HG03521 (cell line): ENCODE results near the gene ADGRV1.
"Not testable (repeated sequence)": the region's sequence is repeated elsewhere in the genome, so short reads cannot be mapped to it uniquely, and the experiment has no call there.

ENCODE experiments used
- ATAC-seq: cut with Tn5 transposase; IDR thresholded peaks from one replicate; pipeline ENCODE4 v1.9.1; 2021; ENCODE audit warnings: mild to moderate bottlenecking, moderate library complexity; ENCODE audit not compliant: unreplicated experiment

Gene ADGRV1

DNA sequence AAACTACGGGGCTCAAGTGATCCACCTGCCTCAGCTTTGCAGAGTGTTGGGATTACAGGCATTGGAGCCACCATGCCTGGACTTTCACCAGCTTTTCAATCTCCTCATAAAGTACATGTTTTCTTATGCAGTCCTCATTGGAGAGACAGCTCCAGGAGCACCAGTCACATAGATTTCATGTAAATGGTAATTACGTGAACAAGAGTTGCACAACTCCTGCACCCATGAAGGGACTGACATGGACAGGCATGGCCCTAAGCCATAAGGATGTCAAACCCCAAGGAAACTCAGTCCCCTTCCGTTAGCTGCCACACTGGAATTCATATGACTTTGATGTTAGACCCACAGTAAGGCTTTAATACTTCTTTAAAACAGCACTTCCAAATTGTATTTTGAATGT is 7.6 kb upstream of the ADGRV1 start:
- ATAC-seq: no peak

DNA sequence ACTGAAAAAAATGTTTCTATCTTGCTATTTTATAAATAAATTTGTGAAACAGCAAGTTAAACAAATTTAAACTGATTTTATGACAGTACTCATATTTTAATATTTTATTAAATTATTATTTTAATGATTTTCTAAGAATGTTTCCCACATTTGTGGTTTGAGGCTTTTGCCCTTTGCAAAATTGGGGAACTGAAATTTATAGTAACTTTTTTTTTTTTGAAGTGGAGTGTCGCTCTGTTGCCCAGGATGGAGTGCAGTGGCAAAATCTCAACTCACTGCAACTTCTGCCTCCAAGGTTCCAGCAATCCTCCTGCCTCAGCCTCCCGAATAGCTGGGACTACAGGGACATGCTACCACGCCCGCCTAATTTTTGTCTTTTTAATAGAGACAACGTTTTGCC is 7.2 kb upstream of the ADGRV1 start:
- ATAC-seq: no peak

DNA sequence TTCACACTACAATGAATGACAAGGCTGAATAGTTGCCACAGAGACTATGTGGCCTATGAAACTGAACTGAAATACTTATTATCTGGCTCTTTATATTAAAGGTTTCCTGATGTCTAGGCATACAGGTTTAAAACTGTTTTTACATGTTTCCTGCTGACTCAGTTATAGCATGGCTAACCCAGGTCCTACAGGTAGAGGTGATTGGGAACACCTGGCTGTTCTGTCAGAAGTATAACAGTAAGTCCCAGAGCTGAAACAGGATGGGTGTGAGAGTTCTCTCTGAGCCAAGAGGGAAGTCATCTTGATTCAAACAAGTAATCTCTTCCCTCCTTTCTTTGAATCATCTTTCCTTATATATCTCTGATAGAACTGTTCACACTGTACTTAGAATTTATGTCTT is 4.9 kb upstream of the ADGRV1 start:
- ATAC-seq: no peak

DNA sequence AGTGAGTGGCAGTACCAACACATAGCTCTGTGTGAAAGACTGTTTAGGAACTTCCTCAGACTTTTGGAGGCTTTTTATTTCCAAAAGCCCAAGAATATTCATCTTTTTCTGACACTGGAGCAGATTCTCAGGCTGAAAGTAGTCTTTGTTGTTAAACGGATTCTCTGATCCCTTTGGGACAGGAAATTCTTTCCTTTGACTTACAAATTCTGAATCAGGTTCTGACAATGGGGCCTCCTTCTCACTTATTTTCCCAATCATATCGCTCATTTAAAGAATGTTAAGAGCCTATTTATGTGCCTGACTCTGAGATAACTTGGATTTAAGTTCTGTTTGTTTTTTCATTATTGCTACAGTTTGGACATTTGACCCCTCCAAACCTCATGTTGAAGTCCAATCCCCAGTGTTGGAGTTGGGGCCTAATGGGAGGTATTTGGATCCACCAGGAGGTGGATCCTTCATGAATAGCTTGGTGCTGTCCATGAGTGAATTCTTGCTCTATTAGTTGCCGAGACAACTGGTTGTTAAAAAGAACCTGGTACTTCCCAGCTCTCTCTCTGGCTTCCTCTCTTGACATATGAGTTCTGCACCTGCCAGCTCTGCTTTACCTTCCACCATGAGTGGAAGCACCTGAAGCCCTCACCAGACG is 4.1 kb upstream of the ADGRV1 start:
- no peak for ATAC-seq

DNA sequence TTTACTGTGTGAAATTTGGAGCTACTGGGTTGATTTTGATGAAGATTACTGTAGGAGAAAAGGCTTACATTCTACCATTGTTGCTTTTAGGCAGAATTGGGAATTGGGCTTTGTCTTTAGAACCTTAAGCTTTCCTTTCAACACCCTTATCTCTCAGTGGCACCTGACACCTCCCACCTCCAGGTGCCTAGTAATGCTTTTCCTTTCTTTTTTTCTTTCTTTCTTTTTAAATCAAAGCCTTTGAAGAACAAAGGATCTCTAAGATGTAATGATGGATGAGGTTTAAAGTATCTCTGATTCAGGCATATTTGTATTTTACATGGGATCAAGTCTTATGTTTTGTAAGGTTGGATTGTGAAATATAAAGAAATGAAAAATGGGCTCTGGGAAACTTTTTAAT is 2.9 kb upstream of the ADGRV1 start:
- no peak for ATAC-seq

DNA sequence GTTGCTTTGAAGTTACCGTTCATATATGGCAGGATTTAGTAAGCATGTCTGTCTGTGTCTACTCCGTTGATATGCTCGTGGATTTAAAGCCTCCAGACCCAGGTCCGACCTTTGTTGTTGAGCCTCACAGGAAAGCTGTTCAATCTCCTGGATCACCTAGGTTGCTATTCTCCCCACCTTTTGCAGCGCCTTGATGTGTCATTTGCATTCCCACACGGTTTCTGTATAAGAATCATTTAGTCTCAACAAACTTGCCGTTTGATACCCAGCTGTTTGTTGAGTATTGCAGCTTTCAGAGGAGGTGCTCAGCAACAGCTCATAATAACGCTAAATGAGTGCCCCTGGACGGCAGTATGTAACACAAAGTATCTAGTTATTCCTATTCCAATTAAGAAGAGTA is 1.2 kb upstream of the ADGRV1 start:
- ATAC-seq: no peak

DNA sequence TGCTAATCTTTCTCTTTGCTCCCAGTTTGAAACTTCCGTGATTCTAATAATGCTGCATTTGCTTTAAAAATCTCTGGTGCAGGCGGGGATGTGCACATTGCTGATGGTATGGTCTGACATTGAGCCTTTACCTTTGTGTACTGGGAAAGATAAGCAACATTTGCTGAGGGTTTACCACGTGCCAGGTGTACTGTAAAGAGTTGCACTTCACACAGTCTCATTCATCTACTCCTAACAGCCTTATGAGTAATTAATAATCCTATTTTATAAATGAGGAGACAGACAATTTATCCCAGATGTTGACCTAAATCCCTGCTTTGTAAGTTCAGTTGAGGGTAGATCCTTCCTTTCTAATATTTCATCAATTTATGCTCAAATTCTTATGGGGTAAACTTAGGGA is 726 bp upstream of the ADGRV1 start:
- ATAC-seq: no peak

DNA sequence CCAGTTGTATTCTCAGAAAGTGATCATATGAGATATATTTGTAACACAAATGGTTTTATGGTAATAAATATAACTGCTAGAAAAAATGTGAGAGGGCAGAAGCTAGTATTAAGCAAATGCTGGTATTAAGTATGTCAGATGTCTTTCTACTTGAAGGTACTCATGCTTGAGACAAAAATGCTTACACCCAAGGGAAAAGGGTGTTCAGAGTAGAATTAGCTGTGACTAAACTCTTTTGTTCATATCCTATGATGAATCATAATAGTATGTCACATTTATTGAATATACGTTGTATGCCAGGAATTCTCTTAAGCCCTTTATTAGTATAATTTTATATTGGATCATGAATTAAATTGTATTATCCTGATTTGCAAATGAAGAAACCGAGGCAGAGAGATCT is 2.2 kb downstream of the ADGRV1 start:
- no peak for ATAC-seq

DNA sequence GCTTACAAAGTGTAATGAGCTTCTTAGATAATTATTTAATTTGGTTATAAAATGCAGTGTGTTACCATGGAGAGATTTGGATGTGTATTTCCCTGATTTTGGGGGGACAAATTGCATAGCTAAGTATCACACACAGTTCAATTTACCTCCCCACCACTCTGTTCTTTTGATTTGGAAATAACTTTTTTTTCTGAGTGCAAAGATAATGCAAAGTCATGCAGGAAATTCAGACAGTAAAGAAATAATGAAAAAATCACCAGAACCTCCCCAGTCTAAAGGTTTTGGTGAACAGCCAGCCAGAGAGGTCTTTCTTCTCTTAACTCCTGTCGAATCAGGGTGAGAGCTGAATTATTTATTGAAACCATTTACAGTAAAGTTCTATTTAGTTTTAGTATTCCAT is 3.2 kb downstream of the ADGRV1 start:
- no peak for ATAC-seq

DNA sequence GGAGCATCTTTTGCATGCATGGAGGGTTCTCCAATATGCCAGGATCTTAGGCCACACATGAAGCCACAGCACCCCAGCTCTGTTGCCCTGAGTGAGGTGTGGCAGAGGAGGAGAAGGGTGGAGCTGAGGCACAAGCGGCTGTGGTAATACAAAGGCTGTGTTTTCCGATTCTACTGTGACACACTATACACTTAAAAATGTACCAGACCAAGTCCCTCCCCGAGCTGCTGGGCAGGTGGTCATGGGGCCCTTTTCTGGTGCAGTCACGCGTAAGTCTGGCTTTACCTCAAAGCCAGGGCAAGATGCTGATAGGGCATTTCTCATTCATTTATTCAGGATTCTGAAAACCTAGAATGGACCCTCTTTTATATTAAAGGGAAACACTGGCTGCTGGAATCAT is 3.7 kb downstream of the ADGRV1 start:
- no peak for ATAC-seq

DNA sequence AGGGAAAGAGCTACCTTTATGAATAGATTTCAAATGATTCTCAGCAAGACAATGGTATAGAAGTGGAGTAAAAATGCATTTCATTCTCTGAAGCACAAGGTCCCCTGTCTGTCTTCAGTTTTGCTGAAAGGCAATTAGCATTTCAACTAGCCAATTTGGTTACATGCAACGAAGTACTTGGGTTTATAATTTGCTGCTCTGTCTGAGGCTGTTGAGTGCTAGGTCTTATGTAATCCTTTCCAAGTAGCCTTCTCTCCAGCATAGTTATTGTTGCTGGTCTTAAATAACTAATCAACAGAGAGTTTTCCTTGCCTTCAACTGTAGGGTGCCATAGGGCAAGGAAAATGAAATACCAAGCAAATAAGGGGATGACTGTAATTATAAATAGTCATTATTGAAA is 4.5 kb downstream of the ADGRV1 start:
- ATAC-seq: no peak

DNA sequence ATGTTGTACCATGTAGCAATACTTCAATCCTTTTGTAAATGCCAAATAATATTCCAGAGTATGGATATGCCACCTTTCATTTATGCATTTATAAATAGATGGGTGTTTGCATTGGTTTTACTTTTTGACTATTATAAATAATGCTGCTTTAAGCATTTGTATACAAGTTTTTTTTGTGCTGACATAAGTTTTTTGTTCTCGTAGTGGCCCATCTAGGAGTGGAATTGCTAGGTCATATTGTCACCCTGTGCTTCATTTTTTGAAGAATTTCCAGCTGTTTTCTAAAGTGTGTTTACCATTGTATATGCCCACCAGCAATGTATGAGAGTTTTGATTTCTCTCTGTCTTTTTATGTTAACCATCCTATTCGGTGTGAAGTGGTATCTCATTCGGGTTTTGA is 6.9 kb downstream of the ADGRV1 start:
- ATAC-seq: no peak

DNA sequence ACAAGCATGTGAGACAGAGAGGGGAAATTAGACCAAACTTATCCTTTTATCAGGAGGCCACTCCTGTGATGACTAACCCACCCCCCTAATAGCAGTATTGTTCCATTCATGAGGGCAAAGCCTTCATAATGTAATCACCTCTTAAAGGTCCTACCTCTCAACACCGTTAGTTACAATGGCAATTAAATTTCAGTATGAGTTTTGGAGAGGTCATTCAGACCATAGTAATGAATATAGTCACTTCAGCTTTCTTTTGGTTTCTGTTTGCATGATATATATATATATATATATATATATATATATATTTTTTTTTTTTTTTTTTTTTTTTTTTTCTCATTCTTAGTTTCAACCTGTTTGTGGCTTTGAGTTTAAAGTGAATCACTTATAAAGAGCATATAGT is 10.5 kb downstream of the ADGRV1 start:
- no peak for ATAC-seq

DNA sequence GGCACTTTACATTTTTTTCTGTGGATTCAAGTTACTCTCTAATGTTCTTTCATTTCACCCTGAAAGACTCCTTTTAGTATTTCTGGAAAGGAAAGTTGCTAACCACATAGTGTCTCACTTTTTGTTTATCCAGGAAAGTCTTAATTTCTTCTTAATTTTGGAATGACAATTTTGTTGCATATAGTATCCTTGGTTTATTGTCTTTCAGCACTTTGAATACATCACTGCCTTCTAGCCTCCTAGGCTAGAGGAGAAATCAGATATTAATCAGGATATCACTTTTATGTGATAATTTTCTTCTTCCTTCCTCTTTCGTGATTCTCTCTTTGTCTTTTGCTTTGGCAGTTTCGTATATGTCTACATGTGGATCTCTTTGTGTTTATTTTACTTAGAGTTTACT is 11.4 kb downstream of the ADGRV1 start:
- no peak for ATAC-seq

DNA sequence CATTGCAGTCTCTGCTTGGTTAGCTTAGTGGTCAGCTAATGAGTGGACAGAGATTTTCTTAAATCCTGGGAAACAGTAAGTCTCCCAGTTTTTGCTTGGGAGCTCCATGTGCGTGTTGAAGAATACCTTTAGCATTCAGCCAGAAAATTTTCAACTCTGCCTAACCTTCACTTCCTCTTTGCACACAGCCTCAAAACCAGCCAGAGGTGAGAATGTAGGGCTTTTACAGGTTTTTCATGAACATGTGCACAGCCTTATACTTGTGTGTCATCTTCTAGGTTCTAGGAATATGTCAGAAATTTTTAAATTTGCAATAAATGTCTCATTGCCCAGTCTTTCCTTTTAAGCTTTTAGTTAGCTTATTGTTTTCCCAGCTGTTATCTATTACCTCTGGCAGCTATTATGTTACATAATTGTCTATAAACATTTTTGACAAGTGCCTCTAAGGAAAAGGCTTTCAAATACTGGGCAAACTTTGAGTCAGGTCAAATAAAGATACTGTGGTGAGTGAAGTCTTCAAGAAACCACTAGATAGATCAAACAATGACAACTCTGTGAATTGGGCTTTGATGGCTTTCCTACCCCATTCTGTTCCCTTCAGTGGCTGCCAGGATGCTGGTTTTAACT is 12.7 kb downstream of the ADGRV1 start:
- ATAC-seq: no peak

DNA sequence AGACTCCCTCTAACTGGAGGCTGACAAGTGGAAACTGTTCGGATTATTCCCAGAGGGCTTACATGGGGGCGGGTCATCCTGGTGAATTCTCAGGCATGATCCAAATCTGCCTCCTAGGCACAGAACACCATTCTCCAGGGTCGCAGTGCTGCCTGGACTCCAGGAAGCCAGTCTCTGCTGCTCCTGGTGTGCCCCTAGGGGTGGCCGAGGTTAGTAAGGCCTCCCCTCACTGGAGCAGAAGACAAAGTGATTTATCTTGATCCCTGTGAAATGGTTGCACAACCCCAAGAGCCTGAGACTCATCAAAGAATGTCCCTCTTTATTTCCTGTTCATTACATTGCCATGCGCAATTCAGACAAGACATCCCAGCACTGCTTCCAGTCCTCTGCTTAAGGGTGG is 17.1 kb downstream of the ADGRV1 start:
- no peak for ATAC-seq

DNA sequence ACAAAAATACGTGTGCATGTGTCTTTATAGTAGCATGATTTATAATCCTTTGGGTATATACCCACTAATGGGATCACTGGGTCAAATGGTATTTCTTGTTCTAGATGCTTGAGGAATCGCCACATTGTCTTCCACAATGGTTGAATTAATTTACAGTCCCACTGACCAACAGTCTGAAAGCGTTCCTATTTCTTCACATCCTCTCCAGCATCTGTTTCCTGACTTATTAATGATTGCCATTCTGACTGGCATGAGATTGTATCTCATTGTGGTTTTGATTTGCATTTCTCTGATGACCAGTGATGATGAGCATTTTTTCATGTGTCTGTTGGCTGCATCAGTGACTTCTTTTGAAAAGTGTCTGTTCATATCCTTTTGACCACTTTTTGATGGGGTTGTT is 18.0 kb downstream of the ADGRV1 start:
- not testable (repeated sequence) for ATAC-seq

DNA sequence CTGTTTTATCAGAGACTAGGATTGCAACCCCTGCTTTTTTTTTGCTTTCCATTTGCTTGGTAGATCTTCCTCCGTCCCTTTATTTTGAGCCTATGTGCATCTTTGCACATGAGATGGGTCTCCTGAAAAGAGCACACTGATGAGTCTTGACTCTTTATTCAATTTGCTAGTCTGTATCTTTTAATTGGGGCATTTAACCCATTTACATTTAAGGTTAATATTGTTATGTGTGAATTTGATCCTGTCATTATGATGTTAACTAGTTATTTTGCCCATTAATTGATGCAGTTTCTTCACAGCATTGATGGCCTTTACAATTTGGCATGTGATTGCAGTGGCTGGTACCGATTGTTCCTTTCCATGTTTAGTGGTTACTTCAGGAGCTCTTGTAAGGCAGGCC is 21.3 kb downstream of the ADGRV1 start:
- not testable (repeated sequence) for ATAC-seq

DNA sequence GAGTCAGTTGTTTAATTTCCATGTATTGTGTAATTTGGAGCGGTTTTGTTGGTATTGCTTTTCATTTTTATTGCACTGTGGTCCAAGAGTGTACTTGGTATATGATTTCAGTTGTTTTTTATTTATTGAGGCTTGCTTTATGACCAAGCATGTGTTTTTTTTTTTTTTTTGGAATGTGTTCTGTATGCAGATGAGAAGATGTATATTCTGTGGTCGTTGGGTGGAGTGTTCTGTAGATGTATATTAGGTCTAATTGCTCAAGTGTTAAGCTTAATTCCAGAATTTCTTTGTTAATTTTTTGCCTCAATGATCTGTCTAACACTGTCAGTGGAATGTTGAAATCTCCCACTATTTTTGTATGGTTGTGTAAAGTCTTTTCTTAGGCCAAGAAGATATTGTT is 23.4 kb downstream of the ADGRV1 start:
- no peak for ATAC-seq

DNA sequence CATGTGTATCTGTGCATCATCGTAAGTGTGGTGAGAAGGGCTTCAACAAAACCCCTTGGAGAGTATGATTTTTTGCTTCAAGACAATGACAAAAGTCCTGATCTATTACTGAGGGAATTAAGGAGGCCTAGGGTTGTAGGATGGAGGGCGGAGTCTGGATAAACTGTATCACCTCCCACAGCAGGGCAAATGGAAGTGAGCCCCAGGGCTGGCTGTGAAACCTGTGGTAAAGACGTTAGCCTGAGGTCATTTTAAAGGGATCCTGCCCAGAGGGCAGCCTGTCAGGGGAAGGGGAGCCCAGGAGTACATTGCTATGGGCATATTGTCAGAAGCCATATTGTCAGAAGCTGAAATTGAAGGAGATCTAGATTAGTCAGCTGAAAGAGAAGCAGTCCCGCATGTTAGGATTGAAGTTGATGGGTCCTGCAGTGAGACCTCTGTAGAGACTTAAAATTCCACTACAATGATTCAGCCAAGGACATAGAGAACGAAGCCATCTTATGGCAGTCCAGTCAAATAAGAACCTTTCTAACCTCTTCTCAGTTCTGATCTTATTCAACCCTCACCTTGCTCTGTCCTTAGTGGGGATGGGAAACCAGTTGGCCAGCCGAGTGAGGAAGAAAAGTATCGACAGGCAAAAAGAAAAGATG is 26.9 kb downstream of the ADGRV1 start:
- ATAC-seq: no peak

DNA sequence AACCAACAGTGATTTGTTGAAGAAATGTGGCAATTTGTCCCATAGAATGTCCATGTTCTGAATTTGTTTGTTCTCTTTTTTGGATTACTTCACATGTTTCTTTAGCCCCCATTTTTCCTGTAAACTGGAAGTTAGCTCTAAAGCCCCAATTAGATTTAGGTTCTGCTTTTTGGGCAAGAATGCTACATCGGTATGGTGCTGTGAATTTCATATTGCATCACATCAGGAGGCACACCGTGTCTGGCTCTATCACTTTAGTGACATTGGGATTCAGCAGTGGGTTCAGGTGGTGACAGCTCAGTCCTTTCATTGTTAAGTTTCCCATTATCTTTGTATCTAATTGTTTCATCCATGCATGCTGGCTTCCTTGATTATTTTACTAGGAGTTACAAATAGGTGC is 27.9 kb downstream of the ADGRV1 start:
- no peak for ATAC-seq

DNA sequence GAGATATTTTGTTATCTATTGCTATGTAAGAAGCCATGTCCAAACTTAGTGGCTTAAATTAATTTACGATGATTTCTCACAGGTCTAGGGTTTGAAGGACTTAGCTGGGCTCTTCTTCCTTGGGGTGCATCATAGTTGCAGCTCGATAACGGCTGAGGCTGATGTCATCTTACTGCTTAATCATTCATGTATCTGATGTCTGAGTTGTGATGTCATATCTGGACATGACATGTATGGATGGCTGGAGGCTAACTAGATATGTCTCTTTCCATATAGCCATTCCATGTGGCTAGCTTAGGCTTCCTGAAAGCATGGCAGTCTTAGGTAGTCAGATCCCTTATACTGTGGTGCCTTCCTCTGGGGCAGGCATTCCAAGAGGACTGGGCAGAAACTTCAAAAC is 31.6 kb downstream of the ADGRV1 start:
- ATAC-seq: no peak

DNA sequence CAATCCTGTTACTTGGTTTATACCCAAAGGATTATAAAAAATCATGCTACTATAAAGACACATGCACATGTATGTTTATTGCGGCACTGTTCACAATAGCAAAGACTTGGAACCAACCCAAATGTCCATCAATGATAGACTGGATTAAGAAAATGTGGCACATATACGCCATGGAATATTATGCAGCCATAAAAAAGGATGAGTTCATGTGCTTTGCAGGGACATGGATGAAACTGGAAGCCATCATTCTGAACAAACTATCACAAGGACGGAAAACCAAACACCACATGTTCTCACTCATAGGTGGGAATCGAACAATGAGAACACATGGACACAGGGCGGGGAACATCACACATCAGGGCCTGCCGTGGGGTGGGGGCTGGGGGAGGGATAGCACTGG is 34.5 kb downstream of the ADGRV1 start:
- ATAC-seq: not testable (repeated sequence)
